Activated B cell treated with CpG ODN at 0.5 μM for 24 hours (primary cell): ENCODE data around the gene CXXC5. TPM values are rescaled to one million over a fixed set of nuclear protein-coding genes. Genes with fewer than 3 reads are reported as not detected.

ENCODE experiments used
- ATAC-seq: fragments of 200-7000 bp; cut with Tn5 transposase; one replicate; pipeline ENCODE4 v1.10.0; 2021; ENCODE audit warnings: low read depth, mild to moderate bottlenecking, moderate library complexity
- CTCF ChIA-PET: fragments of 350-600 bp; sonication (Branson Sonifier 250); formaldehyde crosslinking; loops from one replicate; lab custom pipeline; 2021; ENCODE audit warnings: antibody characterized with exemption; lab: Charles Lee
- POLR2A ChIA-PET: fragments of 350-600 bp; sonication (Branson Sonifier 250); formaldehyde crosslinking; loops from one replicate; lab custom pipeline; 2021; ENCODE audit warnings: antibody characterized with exemption; lab: Charles Lee
- DNase-seq: peaks from one replicate; pipeline ENCODE4 v3.0.0; 2022
- H3K27ac Mint-ChIP-seq: one replicate; pipeline ENCODE4 v1.8.0; 2020; ENCODE audit warnings: mixed read lengths
- H3K27me3 Mint-ChIP-seq: one replicate; pipeline ENCODE4 v1.8.0; 2021; ENCODE audit warnings: mixed read lengths
- H3K36me3 Mint-ChIP-seq: one replicate; pipeline ENCODE4 v1.8.0; 2021; ENCODE audit warnings: low read depth, mixed read lengths
- H3K4me1 Mint-ChIP-seq: one replicate; pipeline ENCODE4 v1.8.0; 2021; ENCODE audit warnings: mixed read lengths
- H3K4me3 Mint-ChIP-seq: one replicate; pipeline ENCODE4 v1.8.0; 2020; ENCODE audit warnings: mild to moderate bottlenecking, mixed read lengths
- H3K9me3 Mint-ChIP-seq: one replicate; pipeline ENCODE4 v1.8.0; 2020; ENCODE audit warnings: mixed read lengths
- CTCF ChIP-seq: fragments of 200-600 bp; IDR thresholded peaks from one replicate; pipeline ENCODE4 v1.8.0; 2022; ENCODE audit warnings: antibody characterized with exemption, mild to moderate bottlenecking
- intact Hi-C: fragments of 100-400 bp; cut with micrococcal nuclease; formaldehyde crosslinking; loops from one replicate; pipeline ENCODE4 v1.15.1; 2024
- total RNA-seq: library from RNA; stranded (reverse); gene quantifications from 2 replicates; pipeline ENCODE4 v1.2.3, GENCODE V29; 2022

Gene CXXC5
- total RNA-seq, 1 donor from 2014 or later = 115 TPM

GRCh38 chr5:139640421-139641115 lies 7.6 kb upstream of the CXXC5 start:
- DNase-seq (no peak), ATAC-seq (no peak)
- Mint-ChIP-seq H3K4me3 (no peak overlapping the region), H3K27me3 (no peaks in the 10 kb centered on the region), H3K9me3 (no peaks in the 10 kb centered on the region), H3K36me3 (no peaks in the 10 kb centered on the region), H3K27ac (peak overlapping the region; percentile 73), H3K4me1 (peaks cover 79% of the 10 kb centered on the region)
- TF ChIP-seq CTCF = no peak
- ChIA-PET POLR2A (interaction anchor here (8.5 to 9.3 kb wide), 3 partner anchors 10 to 52 kb away, joined by 179 to 772 read pairs (median 417); partner anchors contain the start of gene CXXC5), CTCF (no interaction called here)
- intact Hi-C loops = no loop called here

GRCh38 chr5:139641116-139642080 lies 6.8 kb upstream of the CXXC5 start:
- DNase-seq = no peak
- H3K36me3 Mint-ChIP-seq = no peaks in the 10 kb centered on the region
- TF ChIP-seq CTCF = no peak
- CTCF ChIA-PET = interaction anchor here (1.1 kb wide), 1 partner anchor 49 kb away, joined by 4 read pairs; no protein-coding TSS in a partner anchor
- peaks cover 78% of the 10 kb centered on the region for H3K4me1 Mint-ChIP-seq
- intact Hi-C loops = no loop called here
- H3K27ac Mint-ChIP-seq = peak overlapping the region; percentile 22
- no peaks in the 10 kb centered on the region for H3K9me3 Mint-ChIP-seq
- H3K4me3 Mint-ChIP-seq = no peak overlapping the region
- POLR2A ChIA-PET = interaction anchor here (0.6 to 9.3 kb wide), 3 partner anchors 23 to 547 kb away, joined by 11 to 417 read pairs (median 179); no protein-coding TSS in a partner anchor
- no peaks in the 10 kb centered on the region for H3K27me3 Mint-ChIP-seq
- no peak for ATAC-seq

GRCh38 chr5:139642213-139642612 lies 5.9 kb upstream of the CXXC5 start:
- no peak for ATAC-seq
- no peak overlapping the region for H3K27ac Mint-ChIP-seq
- no peaks in the 10 kb centered on the region for H3K27me3 Mint-ChIP-seq
- no peaks in the 10 kb centered on the region for H3K9me3 Mint-ChIP-seq
- CTCF ChIA-PET = interaction anchor here (1.1 kb wide), 1 partner anchor 48 kb away, joined by 4 read pairs; no protein-coding TSS in a partner anchor
- H3K4me3 Mint-ChIP-seq = no peak overlapping the region
- TF ChIP-seq CTCF = no peak
- no peak for DNase-seq
- POLR2A ChIA-PET = interaction anchor here (2.9 kb wide), 1 partner anchor 19 kb away, joined by 7 read pairs; no protein-coding TSS in a partner anchor
- H3K4me1 Mint-ChIP-seq = peaks cover 78% of the 10 kb centered on the region
- no peaks in the 10 kb centered on the region for H3K36me3 Mint-ChIP-seq
- intact Hi-C loops = no loop called here

GRCh38 chr5:139642891-139643871 lies 5.0 kb upstream of the CXXC5 start:
- H3K27ac Mint-ChIP-seq = peak overlapping the region; percentile 66
- no peaks in the 10 kb centered on the region for H3K9me3 Mint-ChIP-seq
- intact Hi-C loops = no loop called here
- ATAC-seq = no peak
- H3K4me3 Mint-ChIP-seq = no peak overlapping the region
- POLR2A ChIA-PET = interaction anchor here (1.2 to 2.9 kb wide), 2 partner anchors 9 to 18 kb away, joined by 5 to 7 read pairs; no protein-coding TSS in a partner anchor
- H3K36me3 Mint-ChIP-seq = no peaks in the 10 kb centered on the region
- DNase-seq = peak; percentile 12
- CTCF ChIA-PET = interaction anchor here (1.4 to 2.3 kb wide), 2 partner anchors 9 to 122 kb away, joined by 6 to 7 read pairs; no protein-coding TSS in a partner anchor
- no peak for TF ChIP-seq CTCF
- peaks cover 81% of the 10 kb centered on the region for H3K4me1 Mint-ChIP-seq
- no peaks in the 10 kb centered on the region for H3K27me3 Mint-ChIP-seq
